Nephron (organoid): ENCODE measurements around the gene LGALS4.
"Not testable (repeated sequence)": the region's sequence is repeated elsewhere in the genome, so short reads cannot be mapped to it uniquely, and the experiment has no call there.

ENCODE experiments used
- H3K27ac Mint-ChIP-seq, 3 experiments: 2 replicates each; pipeline ENCODE4 v1.8.0; 2020; ENCODE audit warnings: mixed read lengths in 3 of 3, mild to moderate bottlenecking in 2 of 3, moderate library complexity in 1 of 3
- H3K27me3 Mint-ChIP-seq: 2 replicates; pipeline ENCODE4 v1.8.0; 2021; ENCODE audit warnings: low read depth, mild to moderate bottlenecking, moderate library complexity, mixed read lengths
- H3K36me3 Mint-ChIP-seq: 2 replicates; pipeline ENCODE4 v1.8.0; 2020; ENCODE audit warnings: low read depth, mixed read lengths
- H3K4me1 Mint-ChIP-seq: 2 replicates; pipeline ENCODE4 v1.8.0; 2020; ENCODE audit warnings: mixed read lengths
- H3K4me3 Mint-ChIP-seq, 3 experiments: 2 replicates each; pipeline ENCODE4 v1.8.0; 2020; ENCODE audit warnings: mild to moderate bottlenecking in 3 of 3, mixed read lengths in 3 of 3, moderate library complexity in 2 of 3
- H3K9me3 Mint-ChIP-seq: 2 replicates; pipeline ENCODE4 v1.8.0; 2020; ENCODE audit warnings: mixed read lengths
- TF ChIP-seq, protein P1 (sequence below), 3 experiments: fragments of 200-600 bp; sonication (generic); IDR thresholded peaks; one replicate each; pipeline ENCODE4 v1.5.0; 2021; ENCODE audit warnings: antibody characterized with exemption in 3 of 3; ENCODE audit not compliant: unreplicated experiment in 3 of 3

LGALS4 gene

DNA sequence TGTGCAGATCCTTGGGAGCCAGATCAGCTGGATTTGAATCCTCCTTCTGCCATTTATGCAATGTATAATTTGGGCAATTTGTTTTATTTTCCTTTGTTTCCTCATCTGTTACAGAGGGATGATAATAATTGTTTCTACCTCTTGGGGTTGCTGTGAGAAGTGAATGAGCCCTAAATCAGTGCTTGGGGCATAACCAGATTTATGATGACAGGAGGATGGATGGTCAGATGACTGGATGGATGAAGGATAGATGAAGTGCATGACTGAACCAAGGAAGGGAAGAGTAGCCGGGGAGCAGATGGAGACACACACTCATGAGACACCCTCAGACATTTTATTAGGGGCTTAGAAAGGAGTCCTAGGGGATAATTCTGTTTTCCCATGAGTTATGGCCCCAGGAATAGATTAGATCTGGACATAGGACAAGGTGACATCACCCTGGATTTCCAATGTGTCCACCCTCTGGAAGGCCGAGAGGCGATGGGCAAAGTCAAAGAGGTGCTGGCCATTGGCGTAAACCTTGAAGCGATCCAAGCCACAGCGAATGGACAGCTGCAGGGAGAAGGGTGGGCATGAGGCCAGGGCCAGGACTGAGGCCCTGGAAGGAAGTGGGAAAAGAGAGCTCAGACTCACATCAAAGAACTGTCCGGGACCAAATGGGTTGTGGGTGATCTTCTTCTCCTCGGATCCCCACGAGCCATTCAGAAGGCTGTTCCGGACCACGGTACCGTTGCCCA lies 11.2 kb downstream of the LGALS4 start:
- peaks cover 4% of the 10 kb centered on the region for H3K27me3 Mint-ChIP-seq
- peaks cover 5% of the 10 kb centered on the region for H3K9me3 Mint-ChIP-seq
- no peak overlapping the region for H3K27ac Mint-ChIP-seq
- H3K4me3 Mint-ChIP-seq = no peak overlapping the region
- no peaks in the 10 kb centered on the region for H3K4me1 Mint-ChIP-seq
- TF ChIP-seq, protein P1, sequence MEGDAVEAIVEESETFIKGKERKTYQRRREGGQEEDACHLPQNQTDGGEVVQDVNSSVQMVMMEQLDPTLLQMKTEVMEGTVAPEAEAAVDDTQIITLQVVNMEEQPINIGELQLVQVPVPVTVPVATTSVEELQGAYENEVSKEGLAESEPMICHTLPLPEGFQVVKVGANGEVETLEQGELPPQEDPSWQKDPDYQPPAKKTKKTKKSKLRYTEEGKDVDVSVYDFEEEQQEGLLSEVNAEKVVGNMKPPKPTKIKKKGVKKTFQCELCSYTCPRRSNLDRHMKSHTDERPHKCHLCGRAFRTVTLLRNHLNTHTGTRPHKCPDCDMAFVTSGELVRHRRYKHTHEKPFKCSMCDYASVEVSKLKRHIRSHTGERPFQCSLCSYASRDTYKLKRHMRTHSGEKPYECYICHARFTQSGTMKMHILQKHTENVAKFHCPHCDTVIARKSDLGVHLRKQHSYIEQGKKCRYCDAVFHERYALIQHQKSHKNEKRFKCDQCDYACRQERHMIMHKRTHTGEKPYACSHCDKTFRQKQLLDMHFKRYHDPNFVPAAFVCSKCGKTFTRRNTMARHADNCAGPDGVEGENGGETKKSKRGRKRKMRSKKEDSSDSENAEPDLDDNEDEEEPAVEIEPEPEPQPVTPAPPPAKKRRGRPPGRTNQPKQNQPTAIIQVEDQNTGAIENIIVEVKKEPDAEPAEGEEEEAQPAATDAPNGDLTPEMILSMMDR (IDR thresholded peaks at IDR 0.05; ENCODE audit: unreplicated experiment in 3 of 3) = no peak
- no peaks in the 10 kb centered on the region for H3K36me3 Mint-ChIP-seq

DNA sequence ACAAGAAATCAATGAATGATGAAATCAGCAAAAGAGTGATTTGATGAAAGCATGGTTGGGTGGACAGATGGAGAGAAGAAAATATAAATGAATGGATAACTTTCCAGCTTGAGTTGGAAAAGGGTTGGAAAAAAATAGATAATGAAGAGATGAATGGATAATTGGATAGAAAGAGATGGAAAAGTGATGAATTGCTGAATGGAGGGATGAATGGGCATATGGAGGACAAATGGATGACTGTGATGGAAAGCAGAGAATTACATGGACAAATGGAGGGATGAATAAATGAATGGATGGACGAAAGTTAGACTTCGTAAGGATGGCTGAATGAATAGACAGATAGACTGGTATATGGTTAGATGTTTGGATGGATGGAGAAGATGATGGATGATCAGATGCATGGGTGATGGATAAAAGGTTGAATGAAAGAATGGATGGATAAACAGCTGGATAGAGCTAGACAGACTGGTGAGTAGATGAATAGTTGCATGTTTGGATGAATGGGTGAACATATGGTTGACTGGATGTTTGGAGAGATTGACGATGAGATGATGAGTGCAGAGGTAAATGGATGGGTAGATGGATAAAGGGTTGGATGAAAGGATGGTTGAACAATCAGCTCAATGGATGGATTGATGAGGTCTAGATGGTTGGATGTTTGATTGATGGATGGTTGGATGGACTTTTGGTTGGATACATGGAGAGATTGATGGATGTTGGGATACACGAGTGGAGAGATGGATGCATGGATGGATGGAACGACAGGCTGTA lies 12.0 kb downstream of the LGALS4 start:
- Mint-ChIP-seq H3K27ac (no peak overlapping the region), H3K36me3 (no peaks in the 10 kb centered on the region), H3K4me1 (no peaks in the 10 kb centered on the region), H3K27me3 (peaks cover 4% of the 10 kb centered on the region), H3K9me3 (peaks cover 5% of the 10 kb centered on the region), H3K4me3 (no peak overlapping the region)
- TF ChIP-seq, protein P1 (IDR thresholded peaks at IDR 0.05; ENCODE audit: unreplicated experiment in 3 of 3) = no peak

DNA sequence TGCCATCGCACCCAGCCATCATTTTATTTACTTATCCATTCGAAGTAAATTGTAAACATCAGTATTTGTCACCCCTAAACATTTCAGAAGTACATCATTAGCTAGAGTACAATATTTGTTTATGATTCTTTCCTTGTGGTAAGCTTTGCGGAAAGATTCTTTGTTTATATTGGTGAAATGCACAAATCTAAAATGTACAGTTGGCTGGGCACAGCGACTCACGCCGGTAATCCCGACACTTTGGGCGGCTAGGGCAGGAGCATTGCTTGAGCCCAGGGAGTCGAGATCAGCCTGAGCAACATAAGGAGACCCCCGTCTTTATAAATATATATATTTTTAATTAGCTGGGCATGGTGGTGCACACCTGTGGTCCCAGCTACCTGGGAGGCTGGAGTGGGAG lies 13.6 kb downstream of the LGALS4 start:
- no peaks in the 10 kb centered on the region for H3K4me1 Mint-ChIP-seq
- H3K27ac Mint-ChIP-seq = no peak overlapping the region
- TF ChIP-seq, protein P1 (IDR thresholded peaks at IDR 0.05; ENCODE audit: unreplicated experiment in 3 of 3) = no peak
- no peaks in the 10 kb centered on the region for H3K36me3 Mint-ChIP-seq
- H3K9me3 Mint-ChIP-seq = peaks cover 5% of the 10 kb centered on the region
- peaks cover 5% of the 10 kb centered on the region for H3K27me3 Mint-ChIP-seq
- H3K4me3 Mint-ChIP-seq = no peak overlapping the region

DNA sequence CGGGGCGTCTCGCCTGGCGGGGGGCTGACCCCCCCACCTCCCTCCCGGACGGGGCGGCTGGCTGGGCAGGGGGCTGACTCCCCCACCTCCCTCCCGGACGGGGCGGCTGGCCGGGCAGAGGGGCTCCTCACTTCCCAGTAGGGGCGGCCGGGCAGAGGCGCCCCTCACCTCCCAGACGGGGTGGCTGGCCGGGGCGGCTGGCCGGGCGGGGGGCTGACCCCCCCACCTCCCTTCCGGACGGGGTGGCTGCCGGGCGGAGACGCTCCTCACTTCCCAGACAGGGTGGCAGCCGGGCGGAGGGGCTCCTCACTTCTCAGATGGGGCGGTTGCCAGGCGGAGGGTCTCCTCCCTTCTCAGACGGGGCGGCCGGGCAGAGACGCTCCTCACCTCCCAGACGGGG lies 15.0 kb downstream of the LGALS4 start:
- H3K27me3 Mint-ChIP-seq, H3K9me3 Mint-ChIP-seq, H3K4me3 Mint-ChIP-seq: not testable (repeated sequence)

DNA sequence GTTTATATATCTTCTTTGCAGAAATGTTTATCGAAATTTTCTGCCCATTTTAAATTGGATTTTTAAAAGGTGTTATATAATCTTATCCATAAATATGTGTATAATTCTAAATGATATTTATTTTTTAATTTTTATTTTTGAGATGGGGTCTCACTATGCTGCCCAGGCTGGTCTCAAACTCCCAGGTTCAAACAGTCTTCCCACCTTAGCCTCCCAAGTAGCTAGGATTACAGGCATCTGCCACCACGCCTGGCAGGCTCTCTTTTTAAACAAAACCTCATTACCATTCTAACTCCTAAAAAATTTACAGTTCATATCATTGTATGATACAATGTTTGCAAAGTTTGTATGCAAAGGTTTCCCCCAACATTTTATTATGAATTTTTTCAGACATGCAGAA lies 16.6 kb downstream of the LGALS4 start:
- Mint-ChIP-seq H3K4me1 (peaks cover 5% of the 10 kb centered on the region), H3K27ac (no peak overlapping the region), H3K27me3 (peaks cover 7% of the 10 kb centered on the region), H3K4me3 (no peak overlapping the region), H3K9me3 (peaks cover 5% of the 10 kb centered on the region), H3K36me3 (no peaks in the 10 kb centered on the region)
- TF ChIP-seq, protein P1 (IDR thresholded peaks at IDR 0.05; ENCODE audit: unreplicated experiment in 3 of 3) = no peak

More for the DNA sequence above, 15.0 kb downstream of the LGALS4 start:
- H3K36me3 Mint-ChIP-seq, H3K27ac Mint-ChIP-seq, H3K4me1 Mint-ChIP-seq: not testable (repeated sequence)

- H3K27ac Mint-ChIP-seq = no peak overlapping the region
- H3K36me3 Mint-ChIP-seq = no peaks in the 10 kb centered on the region
- peaks cover 5% of the 10 kb centered on the region for H3K4me1 Mint-ChIP-seq
- peaks cover 7% of the 10 kb centered on the region for H3K27me3 Mint-ChIP-seq
- TF ChIP-seq, protein P1 (IDR thresholded peaks at IDR 0.05; ENCODE audit: unreplicated experiment in 3 of 3) = no peak
- H3K4me3 Mint-ChIP-seq = no peak overlapping the region
- H3K9me3 Mint-ChIP-seq = peaks cover 5% of the 10 kb centered on the region
Observed at GRCh38 chr19:38795549-38795948, 17.2 kb downstream of the LGALS4 start.
